Lung (tissue), 12 donors: ENCODE measurements around the gene RNF144A. TPM values are rescaled to one million over a fixed set of nuclear protein-coding genes. Genes with fewer than 3 reads are reported as not detected.

Source experiments
- ATAC-seq: fragments of 200-7000 bp; cut with Tn5 transposase; one replicate; pipeline ENCODE4 v1.9.1; 2020; ENCODE audit warnings: moderate number of reproducible peaks; ENCODE audit not compliant: insufficient read depth, low FRiP score
- DNase-seq, 3 donors: peaks; one replicate each; pipeline ENCODE4 v3.0.0-alpha.2; 2013 to 2017
- H3K27ac ChIP-seq, 2 donors: one replicate each; pipeline ENCODE4 v1.5.1; 2013; ENCODE audit warnings: mild to moderate bottlenecking in 2 of 2, moderate library complexity in 2 of 2, control low read depth in 1 of 2, inconsistent platforms in 1 of 2, low read depth in 1 of 2, low read length in 1 of 2
- H3K27me3 ChIP-seq, 3 donors: one replicate each; pipeline ENCODE4 v1.5.1; 2013; ENCODE audit warnings: low read length in 2 of 3; ENCODE audit not compliant: control insufficient read depth in 3 of 3, insufficient read depth in 3 of 3
- H3K36me3 ChIP-seq, 4 donors: one replicate each; pipeline ENCODE4 v1.5.1; 2013; ENCODE audit warnings: low read length in 4 of 4, mild to moderate bottlenecking in 1 of 4, moderate library complexity in 1 of 4; ENCODE audit not compliant: control insufficient read depth in 4 of 4, insufficient read depth in 4 of 4
- H3K4me1 ChIP-seq, 5 donors: one replicate each; pipeline ENCODE4 v1.5.1; 2013; ENCODE audit warnings: low read length in 5 of 5, mild to moderate bottlenecking in 2 of 5, moderate library complexity in 1 of 5; ENCODE audit not compliant: control insufficient read depth in 5 of 5, insufficient read depth in 5 of 5
- H3K4me3 ChIP-seq: one replicate; pipeline ENCODE4 v1.5.1; 2013; ENCODE audit warnings: mild to moderate bottlenecking, control low read depth, moderate library complexity
- H3K9ac ChIP-seq, 2 donors: one replicate each; pipeline ENCODE4 v1.5.1; 2013; ENCODE audit warnings: low read length in 2 of 2, control low read depth in 1 of 2; ENCODE audit not compliant: insufficient read depth in 1 of 2
- H3K9me3 ChIP-seq, 4 donors: one replicate each; pipeline ENCODE4 v1.5.1; 2013; ENCODE audit warnings: low read length in 3 of 4, mild to moderate bottlenecking in 1 of 4, moderate library complexity in 1 of 4; ENCODE audit not compliant: control insufficient read depth in 4 of 4, insufficient read depth in 3 of 4
- WGBS, 2 donors: extraction: QIAGEN DNeasy Blood & Tissue Kit; methylation state at CpG; one replicate each; pipeline ENCODE4 v1.1.7; 2013; 5-methylcytosine and 5-hydroxymethylcytosine counted together
- polyA plus RNA-seq, 2 donors: library from polyadenylated mRNA; stranded (reverse); fragments of 200-250 nt; gene quantifications; one replicate each; pipeline ENCODE4 v1.2.1, GENCODE V29; 2013
- total RNA-seq, 2 donors: library from RNA; depleted of rRNA in 1 of 2; stranded (reverse); fragments of >200 nt in 1 of 2; gene quantifications; one replicate each; pipeline ENCODE4 v1.2.1, GENCODE V29; 2014 to 2021
- TF ChIP-seq, protein P1 (sequence below): IDR thresholded peaks from 2 replicates; pipeline ENCODE4 v1.5.1; 2012; ENCODE audit warnings: mild to moderate bottlenecking; ENCODE audit errors: control extremely low read depth, extremely low read depth
- donor health status: control.
- donor health status: control.
- donor health status: Bipolar disorder and iron deficiency.
- donor health status: healthy.
- donor health status: DM: yes; HTN: yes; CAD: no.

RNF144A gene
- total and polyA plus RNA-seq, 4 donors = 2.7 to 25.3 (median 5.8) TPM

DNA sequence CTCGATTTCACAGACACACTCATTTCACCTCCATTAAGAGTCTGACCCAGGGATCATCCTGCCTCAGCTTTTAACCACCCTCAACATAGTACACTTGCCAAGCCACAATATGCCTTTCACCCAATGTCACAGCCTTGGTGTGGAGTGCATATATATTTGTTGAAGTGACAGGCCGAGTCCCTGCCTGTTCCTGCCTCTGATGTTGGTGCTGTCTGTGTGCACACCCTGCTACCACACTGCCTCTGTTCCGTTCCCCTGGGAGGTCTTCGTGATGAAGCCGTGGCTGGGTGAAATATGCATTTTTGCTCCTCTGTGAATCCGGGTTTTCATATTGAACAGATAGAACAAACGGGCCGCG, 90.3 kb downstream of the RNF144A start:
- H3K4me3 ChIP-seq = no peak overlapping the region
- TF ChIP-seq, protein P1, sequence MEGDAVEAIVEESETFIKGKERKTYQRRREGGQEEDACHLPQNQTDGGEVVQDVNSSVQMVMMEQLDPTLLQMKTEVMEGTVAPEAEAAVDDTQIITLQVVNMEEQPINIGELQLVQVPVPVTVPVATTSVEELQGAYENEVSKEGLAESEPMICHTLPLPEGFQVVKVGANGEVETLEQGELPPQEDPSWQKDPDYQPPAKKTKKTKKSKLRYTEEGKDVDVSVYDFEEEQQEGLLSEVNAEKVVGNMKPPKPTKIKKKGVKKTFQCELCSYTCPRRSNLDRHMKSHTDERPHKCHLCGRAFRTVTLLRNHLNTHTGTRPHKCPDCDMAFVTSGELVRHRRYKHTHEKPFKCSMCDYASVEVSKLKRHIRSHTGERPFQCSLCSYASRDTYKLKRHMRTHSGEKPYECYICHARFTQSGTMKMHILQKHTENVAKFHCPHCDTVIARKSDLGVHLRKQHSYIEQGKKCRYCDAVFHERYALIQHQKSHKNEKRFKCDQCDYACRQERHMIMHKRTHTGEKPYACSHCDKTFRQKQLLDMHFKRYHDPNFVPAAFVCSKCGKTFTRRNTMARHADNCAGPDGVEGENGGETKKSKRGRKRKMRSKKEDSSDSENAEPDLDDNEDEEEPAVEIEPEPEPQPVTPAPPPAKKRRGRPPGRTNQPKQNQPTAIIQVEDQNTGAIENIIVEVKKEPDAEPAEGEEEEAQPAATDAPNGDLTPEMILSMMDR = no peak
- H3K27ac ChIP-seq = peak overlapping the region; percentile 20 to 34

DNA sequence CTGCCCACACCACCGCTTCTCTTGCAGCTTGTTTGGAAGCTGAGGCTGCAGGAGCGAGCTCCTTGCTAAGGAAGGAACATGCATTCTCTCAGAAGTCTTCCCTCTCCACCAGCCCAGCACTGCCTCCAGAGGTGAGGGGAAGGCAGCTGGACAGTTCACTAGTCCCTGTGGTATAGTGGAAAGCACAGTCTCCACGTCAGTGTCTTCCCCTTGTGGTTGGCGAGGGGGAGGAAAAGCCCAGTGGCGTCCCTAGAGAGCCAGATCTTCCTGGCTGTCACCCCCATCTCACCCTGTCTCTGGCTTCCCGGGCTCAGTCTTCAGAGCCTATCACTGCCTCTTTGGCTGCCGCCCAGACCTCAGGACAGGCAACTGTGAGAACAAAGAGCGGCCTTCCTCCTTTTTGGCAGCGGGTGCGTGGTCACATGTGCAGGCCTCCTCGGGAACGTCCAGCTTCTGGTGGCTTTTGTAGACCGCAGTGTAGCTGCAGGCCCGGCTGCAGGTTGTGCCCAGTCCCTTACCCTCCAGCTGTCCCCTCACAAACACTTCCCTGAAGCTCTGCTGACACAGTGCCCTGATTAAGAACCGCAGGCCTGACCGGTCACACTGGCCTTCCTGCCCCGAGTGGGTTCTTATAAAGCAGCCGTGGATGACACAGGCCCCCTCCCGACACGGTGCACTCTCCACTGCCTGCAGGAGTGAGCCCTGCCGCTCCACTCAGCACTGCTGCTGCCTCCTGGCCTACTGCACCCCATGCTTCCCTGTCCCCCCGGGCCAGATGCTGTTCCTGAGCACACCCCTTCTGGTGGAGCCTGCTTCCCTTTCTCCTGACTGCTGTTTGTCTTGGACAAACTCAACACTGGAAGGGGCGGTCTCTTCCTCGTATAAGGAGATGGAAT, 90.9 kb downstream of the RNF144A start:
- H3K36me3 ChIP-seq = no peaks in the 10 kb centered on the region
- 16 to 28% methylated on average over 24 of the region's 24 CpGs for WGBS, 2 donors
- no peaks in the 10 kb centered on the region for H3K27me3 ChIP-seq
- peak overlapping the region in 1 of 2 donors; percentile 12 for H3K9ac ChIP-seq
- TF ChIP-seq, protein P1 = no peak
- no peak overlapping the region for H3K4me3 ChIP-seq
- peaks cover 11 to 35% (median 17%) of the 10 kb centered on the region in 5 donors for H3K4me1 ChIP-seq
- no peaks in the 10 kb centered on the region for H3K9me3 ChIP-seq
- peak overlapping the region; percentile 20 to 34 for H3K27ac ChIP-seq
- ATAC-seq = peak; percentile 35
- DNase-seq = peak; percentile 86 to 89 (median 88)

More for the DNA sequence above, 90.3 kb downstream of the RNF144A start:
- Histone ChIP-seq H3K4me1 (peaks cover 11 to 31% (median 17%) of the 10 kb centered on the region in 5 donors), H3K9ac (no peak overlapping the region), H3K36me3 (no peaks in the 10 kb centered on the region), H3K9me3 (no peaks in the 10 kb centered on the region), H3K27me3 (no peaks in the 10 kb centered on the region)
- ATAC-seq = no peak
- DNase-seq = no peak
- WGBS, 2 donors = 44 to 47% methylated on average over 9 of the region's 9 CpGs

DNA sequence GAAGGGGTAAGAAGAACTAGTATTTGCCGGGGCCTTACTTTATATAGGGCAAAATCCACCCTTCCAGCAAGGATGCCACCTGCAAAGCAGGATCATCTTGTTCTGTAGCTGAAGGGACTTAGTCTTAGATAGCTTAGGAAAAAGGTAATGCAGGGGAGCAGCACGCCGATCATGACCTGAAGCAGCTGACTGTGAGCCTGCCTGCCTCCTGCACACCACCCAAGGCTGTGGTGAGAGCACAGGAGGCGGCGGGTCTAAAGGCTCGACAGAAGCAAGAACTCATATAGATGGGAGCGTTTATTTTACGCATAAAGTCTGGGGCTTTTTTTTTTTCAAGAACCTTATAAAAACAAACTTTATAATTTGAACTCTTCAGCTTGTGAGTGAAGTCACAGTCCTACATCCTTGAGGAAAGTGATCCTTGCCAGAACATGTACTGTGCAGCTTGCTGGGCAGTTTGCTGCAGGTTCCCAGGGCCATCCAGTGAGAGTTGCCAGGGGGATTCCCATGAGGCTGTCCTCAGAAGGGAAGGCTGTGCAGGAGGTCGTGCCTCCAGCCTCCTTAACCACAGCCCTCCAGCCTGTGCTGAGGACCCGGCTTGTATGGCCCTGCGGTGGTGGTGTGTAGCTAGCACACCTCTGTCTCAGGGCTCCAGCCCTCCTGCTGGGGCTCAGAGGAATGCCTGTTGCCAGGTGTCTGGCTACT, 92.1 kb downstream of the RNF144A start:
- no peaks in the 10 kb centered on the region for H3K27me3 ChIP-seq
- H3K9ac ChIP-seq = no peak overlapping the region
- ATAC-seq (no peak), DNase-seq (no peak)
- no peak overlapping the region for H3K4me3 ChIP-seq
- TF ChIP-seq, protein P1 = no peak
- H3K27ac ChIP-seq = no peak overlapping the region
- H3K4me1 ChIP-seq = peaks cover 11 to 41% (median 24%) of the 10 kb centered on the region in 5 donors
- no peaks in the 10 kb centered on the region for H3K36me3 ChIP-seq
- H3K9me3 ChIP-seq = no peaks in the 10 kb centered on the region
- 84 to 93% methylated on average over 11 of the region's 11 CpGs for WGBS, 2 donors
